ENCODE measurements around the gene P2RX5.

The P2RX5 gene

GRCh38 chr17:3636154-3636907 lies 59.6 kb downstream of the P2RX5 start, which contains the start of the genes CTNS and SHPK:
Gene CTNS, plus strand, starts transcription at chr17:3636760. Its CDS starts 3,447 bp downstream, at chr17:3640207.
Gene SHPK, minus strand, starts transcription at chr17:3636250. Its CDS starts 31 bp downstream, at chr17:3636219.
- TF ChIP-seq CTCF (IDR thresholded peaks at IDR 0.05; ENCODE audit: insufficient read depth, low read depth, low read length, missing control alignments), result no peak
- DNase-seq (ENCODE audit: low read depth), result peak; percentile 98
- H3K4me3 ChIP-seq (ENCODE audit: low read length), result peak within 1 kb of the TSS; percentile 78

GRCh38 chr17:3635474-3636153 lies 60.3 kb downstream of the P2RX5 start:
- peak overlapping the region; percentile 78 for H3K4me3 ChIP-seq (ENCODE audit: low read length)
- TF ChIP-seq CTCF (IDR thresholded peaks at IDR 0.05; ENCODE audit: insufficient read depth, low read depth, low read length, missing control alignments), result no peak
- DNase-seq (ENCODE audit: low read depth), result no peak

GRCh38 chr17:3632287-3632686 lies 63.7 kb downstream of the P2RX5 start:
- no peak for DNase-seq (ENCODE audit: low read depth)

GRCh38 chr17:3630781-3631180 lies 65.2 kb downstream of the P2RX5 start:
- no peak for DNase-seq (ENCODE audit: low read depth)
- TF ChIP-seq CTCF (IDR thresholded peaks at IDR 0.05; ENCODE audit: insufficient read depth, low read depth, low read length, missing control alignments), result no peak
- H3K4me3 ChIP-seq (ENCODE audit: low read length), result no peak overlapping the region

More at GRCh38 chr17:3632287-3632686, 63.7 kb downstream of the P2RX5 start:
- no peak overlapping the region for H3K4me3 ChIP-seq (ENCODE audit: low read length)
- TF ChIP-seq CTCF (IDR thresholded peaks at IDR 0.05; ENCODE audit: insufficient read depth, low read depth, low read length, missing control alignments), result no peak

GRCh38 chr17:3627769-3628167 lies 68.2 kb downstream of the P2RX5 start:
- no peak for DNase-seq (ENCODE audit: low read depth)
- H3K4me3 ChIP-seq (ENCODE audit: low read length), result no peak overlapping the region
- no peak for TF ChIP-seq CTCF (IDR thresholded peaks at IDR 0.05; ENCODE audit: insufficient read depth, low read depth, low read length, missing control alignments)

- no peak for TF ChIP-seq CTCF (IDR thresholded peaks at IDR 0.05; ENCODE audit: insufficient read depth, low read depth, low read length, missing control alignments)
- DNase-seq (ENCODE audit: low read depth), result no peak
- H3K4me3 ChIP-seq (ENCODE audit: low read length), result no peak overlapping the region
These were observed 68.9 kb downstream of the P2RX5 start for GRCh38 chr17:3626831-3627768.
